Endothelial cell of umbilical vein (primary cell): ENCODE results near the gene DIDO1. TPM values are rescaled to one million over a fixed set of nuclear protein-coding genes. Genes with fewer than 3 reads are reported as not detected.

Source experiments
- BruUV-seq: library from RNA; stranded (reverse); fragments of 400-500 nt; replicated peaks from 2 replicates; lab custom pipeline; 2021; lab: Mats Ljungman, UMichigan
- CTCF ChIA-PET: fragments of 300-600, 350-600 bp; sonication (Branson Sonifier 250); formaldehyde crosslinking; loops from one replicate; lab custom pipeline; 2021; ENCODE audit warnings: antibody characterized with exemption, inconsistent platforms; lab: Charles Lee
- POLR2A ChIA-PET: fragments of 300-600, 350-600 bp; sonication (Branson Sonifier 250); formaldehyde crosslinking; loops from one replicate; lab custom pipeline; 2021; ENCODE audit warnings: antibody characterized with exemption, inconsistent platforms; lab: Charles Lee
- DNase-seq: peaks from one replicate; pipeline ENCODE4 v3.0.0-alpha.2; 2011; ENCODE audit warnings: low read depth, low spot score
- FAIRE-seq: peaks from 2 replicates; lab custom pipeline; 2011; peaks lifted over from hg19 to GRCh38; lab: Jason Lieb, UNC
- H2AFZ ChIP-seq: 2 replicates; pipeline ENCODE4 v1.6.0; 2012; ENCODE audit warnings: low read depth, low read length, control low read depth, inconsistent platforms
- H3K27ac ChIP-seq: 2 replicates; pipeline ENCODE4 v1.5.1; 2011; ENCODE audit warnings: low read depth, mild to moderate bottlenecking, control low read depth, low read length, moderate library complexity; ENCODE audit not compliant: insufficient read depth
- H3K27me3 ChIP-seq, 2 experiments: 2 replicates each; pipeline versions ENCODE4 v1.6.0 to v1.6.1; 2011; ENCODE audit warnings: low read length in 2 of 2, mixed read lengths in 1 of 2; ENCODE audit not compliant: control insufficient read depth in 2 of 2, insufficient read depth in 2 of 2
- H3K36me3 ChIP-seq, 2 experiments: 2 replicates in 1 of 2; 3 replicates in 1 of 2; pipeline ENCODE4 v1.5.1; 2011; ENCODE audit warnings: low read length in 2 of 2, mild to moderate bottlenecking in 1 of 2, moderate library complexity in 1 of 2; ENCODE audit not compliant: control insufficient read depth in 2 of 2, insufficient read depth in 2 of 2; ENCODE audit errors: extremely low read depth in 1 of 2
- H3K4me1 ChIP-seq: 3 replicates; pipeline ENCODE4 v1.5.1; 2011; ENCODE audit warnings: mild to moderate bottlenecking, low read length; ENCODE audit not compliant: control insufficient read depth, insufficient read depth; ENCODE audit errors: extremely low read depth
- H3K4me2 ChIP-seq: 2 replicates; pipeline ENCODE4 v1.6.1; 2011; ENCODE audit warnings: low read length, control low read depth, mixed read lengths; ENCODE audit not compliant: insufficient read depth
- H3K4me3 ChIP-seq, 3 experiments: fragments of 200-600 bp in 1 of 3; sonication (generic), shearing (Covaris generic) in 1 of 3; replicated peaks in 1 of 3; 2 replicates each; pipeline ENCODE4 v1.5.1; 2011 to 2016; ENCODE audit warnings: control low read depth in 3 of 3, low read length in 3 of 3, mild to moderate bottlenecking in 2 of 3, inconsistent platforms in 1 of 3, low read depth in 1 of 3, moderate library complexity in 1 of 3; ENCODE audit not compliant: insufficient read depth in 1 of 3
- H3K79me2 ChIP-seq: 2 replicates; pipeline ENCODE4 v1.6.0; 2012; ENCODE audit warnings: low read length, inconsistent platforms; ENCODE audit not compliant: control insufficient read depth, insufficient read depth
- H3K9ac ChIP-seq: replicated peaks from 2 replicates; pipeline ENCODE3; 2011; ENCODE audit warnings: low read length, control low read depth; ENCODE audit not compliant: insufficient read depth; ENCODE audit errors: extremely low read depth
- H3K9me1 ChIP-seq: replicated peaks from 3 replicates; pipeline ENCODE4 v1.6.0; 2011; ENCODE audit warnings: mild to moderate bottlenecking, low read length; ENCODE audit not compliant: control insufficient read depth, insufficient read depth; ENCODE audit errors: extremely low read depth
- H3K9me3 ChIP-seq: replicated peaks from 2 replicates; pipeline ENCODE4 v1.5.1; 2012; ENCODE audit warnings: low read length, inconsistent platforms; ENCODE audit not compliant: control insufficient read depth, insufficient read depth
- H4K20me1 ChIP-seq: replicated peaks from 2 replicates; pipeline ENCODE3; 2011; ENCODE audit warnings: mild to moderate bottlenecking, low read length; ENCODE audit not compliant: control insufficient read depth, insufficient read depth; ENCODE audit errors: extremely low read depth
- EZH2 ChIP-seq: IDR thresholded peaks from 2 replicates; pipeline ENCODE4 v1.6.1; 2012; ENCODE audit warnings: borderline replicate concordance, low read depth, mild to moderate bottlenecking, moderate library complexity, low read length, inconsistent platforms; ENCODE audit not compliant: severe bottlenecking
- FOS ChIP-seq: IDR thresholded peaks from 2 replicates; pipeline ENCODE4 v1.6.1; 2011; ENCODE audit warnings: mild to moderate bottlenecking, low read length, moderate library complexity, borderline replicate concordance; ENCODE audit not compliant: insufficient read depth
- GATA2 ChIP-seq: IDR thresholded peaks from 2 replicates; pipeline ENCODE4 v1.7.0; 2011; ENCODE audit warnings: low read depth, mild to moderate bottlenecking, moderate library complexity, mixed read lengths, low read length; ENCODE audit not compliant: insufficient read length, insufficient read depth
- JUN ChIP-seq: IDR thresholded peaks from 2 replicates; pipeline ENCODE4 v1.6.1; 2011; ENCODE audit warnings: borderline replicate concordance, low read depth; ENCODE audit not compliant: insufficient read length, insufficient read depth
- MYC ChIP-seq: IDR thresholded peaks from one replicate; pipeline ENCODE4 v1.6.1; 2011; ENCODE audit warnings: mild to moderate bottlenecking, low read depth, low read length
- POLR2A ChIP-seq: IDR thresholded peaks from 2 replicates; pipeline ENCODE4 v1.6.1; 2012; ENCODE audit warnings: low read depth, mild to moderate bottlenecking, control low read depth, low read length
- POLR2AphosphoS5 ChIP-seq: IDR thresholded peaks from 2 replicates; pipeline ENCODE4 v1.6.1; 2012; ENCODE audit warnings: low read depth, mild to moderate bottlenecking, control low read depth, low read length, moderate library complexity; ENCODE audit not compliant: insufficient read depth
- dilution Hi-C: fragments of 300-500 bp; cut with MboI; formaldehyde crosslinking; loops from one replicate; pipeline ENCODE4 v1.15.0; 2019; ENCODE audit warnings: low sequenced_read_pairs; ENCODE audit not compliant: extremely low pct_ligation_motif_present
- intact Hi-C: fragments of 100-400 bp; cut with micrococcal nuclease; formaldehyde crosslinking; loops from one replicate; pipeline ENCODE4 v1.10.0; 2022
- polyA plus RNA-seq, 4 experiments: library from polyadenylated mRNA; depleted of rRNA in 3 of 4; stranded (reverse) in 3 of 4; unstranded in 1 of 4; fragments of >200 nt; gene quantifications; 2 replicates each; pipeline versions ENCODE4 v1.2.1 to v1.2.3, GENCODE V29; 2011 to 2012; ENCODE audit warnings: missing spikeins in 1 of 4
- total RNA-seq: library from RNA; stranded (reverse); gene quantifications from 2 replicates; pipeline ENCODE4 v1.2.3, GENCODE V29; 2021
- TF ChIP-seq, protein P1 (sequence below), 2 donors: IDR thresholded peaks; 1 replicate in 1 of 2; 2 replicates in 1 of 2; pipeline ENCODE4 v1.5.1; 2011; ENCODE audit warnings: low read length in 2 of 2, mild to moderate bottlenecking in 2 of 2, moderate library complexity in 2 of 2, control low read depth in 1 of 2, inconsistent platforms in 1 of 2, low read depth in 1 of 2; ENCODE audit not compliant: insufficient read depth in 1 of 2; ENCODE audit errors: extremely low read depth in 1 of 2
- TF ChIP-seq, protein P2 (sequence below): IDR thresholded peaks from 2 replicates; pipeline ENCODE4 v1.6.1; 2011; ENCODE audit not compliant: insufficient read depth, insufficient read length

Gene DIDO1
- total and polyA plus RNA-seq, 2 donors (not counting 3 experiments of a cell fraction or from before 2014, with no cell fraction given), result 22.1 to 51.2 TPM

DNA sequence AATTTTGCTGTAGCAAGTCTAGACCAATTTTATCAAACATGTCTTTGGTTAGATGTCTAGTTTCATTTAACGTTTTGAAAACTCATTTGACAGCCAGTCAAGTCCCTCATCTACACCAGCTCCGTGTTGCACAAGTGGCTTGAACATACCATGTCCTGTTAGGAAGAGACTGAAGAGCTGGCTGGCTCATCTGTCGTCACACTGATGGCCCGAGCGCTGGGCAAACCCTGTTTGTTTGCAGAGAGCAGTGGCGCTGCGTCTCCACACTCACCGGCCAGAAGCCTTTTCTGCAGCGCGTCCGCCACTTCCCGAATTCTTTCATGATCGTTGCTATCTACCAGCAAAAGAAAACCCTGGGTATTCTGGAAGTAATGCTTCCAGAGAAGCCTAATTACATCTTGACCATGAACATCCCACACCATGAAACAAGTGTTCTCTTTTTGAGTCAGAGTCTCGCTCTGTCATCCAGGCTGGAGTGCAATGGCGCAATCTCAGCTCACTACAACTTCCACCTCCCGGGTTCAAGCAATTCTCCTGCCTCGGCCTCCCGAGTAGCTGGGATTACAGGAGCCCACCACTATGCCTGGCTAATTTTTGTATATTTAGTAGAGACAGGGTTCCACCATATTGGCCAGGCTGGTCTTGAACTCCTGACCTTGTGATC, 54.0 kb downstream of the DIDO1 start:
- no peaks in the 10 kb centered on the region for H3K9me1 ChIP-seq
- FAIRE-seq (no peak), DNase-seq (no peak)
- no peaks in the 10 kb centered on the region for H3K36me3 ChIP-seq
- no peak overlapping the region for H3K4me2 ChIP-seq
- CTCF ChIA-PET, result interaction anchor here (1.4 to 4.8 kb wide), 4 partner anchors 11 to 137 kb away, joined by 4 to 38 read pairs (median 10); partner anchors contain the start of gene TCFL5
- no peaks in the 10 kb centered on the region for H3K79me2 ChIP-seq
- no peak overlapping the region for H3K9ac ChIP-seq
- no peak overlapping the region for H2AFZ ChIP-seq
- dilution Hi-C loops, result no loop called here
- no peak overlapping the region for H3K27ac ChIP-seq
- intact Hi-C loops, result no loop called here
- BruUV-seq, result no TSS peak
- no peak overlapping the region for H3K4me3 ChIP-seq
- H3K27me3 ChIP-seq, result no peaks in the 10 kb centered on the region
- TF ChIP-seq POLR2AphosphoS5 (no peak), EZH2 (no peak), FOS (no peak)
- H4K20me1 ChIP-seq, result no peaks in the 10 kb centered on the region
- no peaks in the 10 kb centered on the region for H3K9me3 ChIP-seq
- H3K4me1 ChIP-seq, result peaks cover 5% of the 10 kb centered on the region
- POLR2A ChIA-PET, result interaction anchor here (0.7 kb wide), 1 partner anchor 35 kb away, joined by 3 read pairs; no protein-coding TSS in a partner anchor

DNA sequence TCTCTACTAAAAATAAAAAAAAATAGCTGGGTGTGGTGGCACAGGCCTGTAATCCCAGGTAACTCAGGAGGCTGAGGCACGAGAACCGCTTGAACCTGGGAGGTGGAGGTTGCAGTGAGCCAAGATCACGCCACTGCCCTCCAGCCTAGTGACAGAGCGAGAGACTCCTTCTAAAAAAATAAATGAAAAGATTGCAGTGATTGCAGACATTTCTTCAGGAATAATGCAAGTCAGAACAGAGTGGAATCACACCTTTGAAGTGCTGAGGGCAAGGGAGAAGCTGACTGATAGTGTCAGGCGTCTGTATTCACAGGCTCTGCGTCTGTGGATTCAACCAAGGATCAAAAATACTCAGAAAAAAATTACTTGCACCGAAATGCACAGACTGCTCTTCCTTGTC, 62.1 kb downstream of the DIDO1 start:
- no peak overlapping the region for H3K9ac ChIP-seq
- dilution Hi-C loops, result no loop called here
- no peaks in the 10 kb centered on the region for H3K9me3 ChIP-seq
- H3K36me3 ChIP-seq, result no peaks in the 10 kb centered on the region
- H3K79me2 ChIP-seq, result peaks cover 14% of the 10 kb centered on the region
- no peak overlapping the region for H3K4me3 ChIP-seq
- no peak overlapping the region for H3K27ac ChIP-seq
- no peak overlapping the region for H3K4me2 ChIP-seq
- DNase-seq, result no peak
- peaks cover 10% of the 10 kb centered on the region for H3K4me1 ChIP-seq
- H3K9me1 ChIP-seq, result no peaks in the 10 kb centered on the region
- intact Hi-C loops, result no loop called here
- H2AFZ ChIP-seq, result no peak overlapping the region
- CTCF ChIA-PET, result interaction anchor here (1.1 to 1.2 kb wide), 2 partner anchors 8 to 11 kb away, joined by 3 read pairs; no protein-coding TSS in a partner anchor
- POLR2A ChIA-PET, result no interaction called here
- BruUV-seq, result no TSS peak
- FAIRE-seq, result no peak
- H3K27me3 ChIP-seq, result peaks cover 0 to 3% of the 10 kb centered on the region in 2 experiments
- TF ChIP-seq JUN, result no peak
- no peak for TF ChIP-seq POLR2AphosphoS5
- TF ChIP-seq GATA2, result no peak
- TF ChIP-seq FOS, result no peak
- TF ChIP-seq POLR2A, result no peak
- TF ChIP-seq, protein P1, sequence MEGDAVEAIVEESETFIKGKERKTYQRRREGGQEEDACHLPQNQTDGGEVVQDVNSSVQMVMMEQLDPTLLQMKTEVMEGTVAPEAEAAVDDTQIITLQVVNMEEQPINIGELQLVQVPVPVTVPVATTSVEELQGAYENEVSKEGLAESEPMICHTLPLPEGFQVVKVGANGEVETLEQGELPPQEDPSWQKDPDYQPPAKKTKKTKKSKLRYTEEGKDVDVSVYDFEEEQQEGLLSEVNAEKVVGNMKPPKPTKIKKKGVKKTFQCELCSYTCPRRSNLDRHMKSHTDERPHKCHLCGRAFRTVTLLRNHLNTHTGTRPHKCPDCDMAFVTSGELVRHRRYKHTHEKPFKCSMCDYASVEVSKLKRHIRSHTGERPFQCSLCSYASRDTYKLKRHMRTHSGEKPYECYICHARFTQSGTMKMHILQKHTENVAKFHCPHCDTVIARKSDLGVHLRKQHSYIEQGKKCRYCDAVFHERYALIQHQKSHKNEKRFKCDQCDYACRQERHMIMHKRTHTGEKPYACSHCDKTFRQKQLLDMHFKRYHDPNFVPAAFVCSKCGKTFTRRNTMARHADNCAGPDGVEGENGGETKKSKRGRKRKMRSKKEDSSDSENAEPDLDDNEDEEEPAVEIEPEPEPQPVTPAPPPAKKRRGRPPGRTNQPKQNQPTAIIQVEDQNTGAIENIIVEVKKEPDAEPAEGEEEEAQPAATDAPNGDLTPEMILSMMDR (IDR thresholded peaks at IDR 0.05; ENCODE audit: extremely low read depth in 1 of 2, insufficient read depth in 1 of 2, low read depth in 1 of 2, low read length in 2 of 2), result no peak
- TF ChIP-seq MYC, result no peak
- TF ChIP-seq, protein P2, sequence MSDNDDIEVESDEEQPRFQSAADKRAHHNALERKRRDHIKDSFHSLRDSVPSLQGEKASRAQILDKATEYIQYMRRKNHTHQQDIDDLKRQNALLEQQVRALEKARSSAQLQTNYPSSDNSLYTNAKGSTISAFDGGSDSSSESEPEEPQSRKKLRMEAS, result no peak
- no peak for TF ChIP-seq EZH2
- no peaks in the 10 kb centered on the region for H4K20me1 ChIP-seq
